NCI-H69 (cell line): ENCODE results near the gene IFT52.
A peak's percentile ranks its signal among the peaks of the same experiment; 100 is the strongest.
"Not testable (repeated sequence)": the region's sequence is repeated elsewhere in the genome, so short reads cannot be mapped to it uniquely, and the experiment has no call there.

ENCODE experiments used
- DNase-seq: peaks from one replicate; lab custom pipeline; 2025; lab: John Stamatoyannopoulos, UW

Gene IFT52

GRCh38 chr20:43567477-43567876 lies 23.3 kb upstream of the IFT52 start:
- DNase-seq, result no peak

DNA sequence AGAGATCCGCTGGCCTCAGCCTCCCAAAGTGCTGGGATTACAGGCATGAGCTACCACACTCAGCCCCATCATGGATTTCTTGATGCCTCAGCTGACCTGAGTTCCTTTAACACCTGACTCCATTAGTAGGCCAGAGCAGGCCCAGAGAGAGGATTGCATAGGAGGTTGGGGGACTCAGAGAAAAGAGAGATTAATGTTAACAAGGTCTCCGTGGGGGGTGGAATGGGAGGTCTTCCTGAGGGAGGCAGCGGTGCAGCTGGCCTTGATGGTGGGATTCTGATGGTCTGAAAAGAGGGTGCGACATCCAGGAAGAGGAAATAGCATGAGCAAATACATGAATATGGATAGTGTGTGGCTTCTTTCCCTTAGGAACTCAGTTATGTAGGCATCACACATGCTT lies 22.0 kb upstream of the IFT52 start:
- no peak for DNase-seq

- DNase-seq, result no peak
These were observed 21.5 kb upstream of the IFT52 start for GRCh38 chr20:43569282-43569681.

GRCh38 chr20:43570496-43570895 lies 20.2 kb upstream of the IFT52 start:
- DNase-seq, result no peak

- no peak for DNase-seq
These were observed 19.4 kb upstream of the IFT52 start for GRCh38 chr20:43571310-43571709.

DNA sequence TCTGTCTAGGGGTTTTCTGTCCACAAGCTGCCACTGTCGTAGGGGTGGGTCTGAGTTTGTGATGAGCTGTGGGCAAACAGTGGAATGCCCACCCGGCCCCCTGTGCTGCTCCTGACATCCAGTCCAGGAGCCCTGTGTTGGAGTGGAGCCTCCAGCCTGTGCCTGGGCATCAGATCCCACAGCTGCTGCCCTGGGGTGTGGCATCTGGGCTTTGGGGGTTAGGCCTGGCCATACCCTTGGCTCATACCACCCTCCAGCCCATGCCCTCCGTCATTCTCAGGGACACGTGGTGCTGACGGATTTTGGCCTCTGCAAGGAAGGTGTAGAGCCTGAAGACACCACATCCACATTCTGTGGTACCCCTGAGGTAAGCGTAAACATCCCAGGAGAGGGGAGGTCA lies 19.0 kb upstream of the IFT52 start:
- DNase-seq, result no peak

GRCh38 chr20:43572891-43573290 lies 17.8 kb upstream of the IFT52 start:
- no peak for DNase-seq

DNA sequence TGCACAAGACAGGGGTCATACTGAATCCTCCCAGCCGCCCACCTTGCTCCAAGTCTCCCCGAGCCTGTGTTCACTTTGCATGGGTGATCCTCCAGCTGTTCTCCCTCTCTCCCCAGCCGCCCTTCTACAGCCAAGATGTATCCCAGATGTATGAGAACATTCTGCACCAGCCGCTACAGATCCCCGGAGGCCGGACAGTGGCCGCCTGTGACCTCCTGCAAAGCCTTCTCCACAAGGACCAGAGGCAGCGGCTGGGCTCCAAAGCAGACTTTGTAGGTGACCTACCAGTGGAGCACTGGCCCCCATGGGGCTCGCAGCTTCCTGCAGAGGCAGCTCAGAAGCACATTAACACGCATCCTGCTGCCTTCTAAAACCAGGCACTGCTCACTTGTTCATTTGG lies 14.6 kb upstream of the IFT52 start:
- DNase-seq, result no peak

DNA sequence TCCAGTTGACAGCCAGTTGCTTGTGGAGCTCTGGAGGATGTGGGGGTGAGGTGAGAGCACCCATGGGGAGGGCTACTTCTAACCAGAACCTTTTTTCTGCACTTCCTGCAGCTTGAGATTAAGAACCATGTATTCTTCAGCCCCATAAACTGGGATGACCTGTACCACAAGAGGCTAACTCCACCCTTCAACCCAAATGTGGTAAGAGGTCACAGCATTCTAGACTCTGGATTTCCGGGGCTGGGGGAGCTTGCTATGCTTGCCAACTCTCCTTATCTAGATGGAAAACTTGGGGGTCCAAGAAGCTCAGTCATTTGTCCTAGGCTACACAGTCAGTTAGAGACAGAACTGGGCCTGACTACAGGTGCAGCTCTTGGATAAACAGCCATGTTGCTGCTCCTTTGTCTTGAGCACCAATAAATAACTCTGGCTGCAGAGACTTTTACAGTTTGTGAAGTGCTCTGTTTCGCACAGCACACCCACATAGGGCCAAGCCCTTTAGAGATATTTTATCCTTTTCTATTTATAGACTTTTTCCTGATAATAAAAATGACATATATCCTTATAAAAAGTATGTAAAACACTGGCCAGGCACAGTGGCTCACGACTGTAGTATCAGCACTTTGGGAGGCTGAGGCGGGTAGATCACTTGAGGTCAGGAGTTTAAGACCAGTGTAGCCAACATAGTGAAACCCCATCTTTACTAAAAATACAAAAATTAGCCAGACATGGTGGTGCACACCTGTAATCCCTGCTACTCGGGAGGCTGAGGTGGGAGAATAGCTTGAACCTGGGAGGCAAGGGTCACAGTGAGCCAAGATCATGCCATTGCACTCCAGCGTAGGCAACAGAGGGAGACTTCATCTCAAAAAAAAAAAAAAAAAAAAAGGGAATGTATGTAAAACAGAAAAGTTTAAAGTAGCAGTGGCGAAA lies 10.6 kb upstream of the IFT52 start:
- no peak for DNase-seq

GRCh38 chr20:43583133-43583864 lies 7.4 kb upstream of the IFT52 start:
- no peak for DNase-seq

DNA sequence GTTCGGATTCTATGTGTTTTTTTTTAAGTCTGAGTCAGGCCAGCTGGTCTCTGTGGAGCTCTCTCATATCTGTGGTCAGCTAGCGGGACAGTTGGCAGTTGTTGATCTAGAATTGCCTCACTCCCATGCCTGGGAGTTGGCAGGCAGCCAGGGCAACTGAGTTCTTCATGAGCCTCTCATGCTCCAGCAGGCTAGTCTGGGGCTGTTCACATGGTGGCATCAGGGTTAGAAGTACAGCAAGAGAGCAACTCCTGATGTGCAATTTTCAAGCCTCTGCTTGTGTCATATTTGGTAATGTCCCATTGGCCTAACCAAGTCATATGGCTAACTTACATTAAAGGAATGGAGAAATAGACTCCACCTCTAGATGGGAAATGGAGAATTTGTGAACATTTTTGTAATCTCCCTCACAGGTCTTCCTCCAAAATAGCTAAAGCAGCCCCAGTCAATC lies 6.7 kb upstream of the IFT52 start:
- no peak for DNase-seq

GRCh38 chr20:43584448-43585136 lies 6.1 kb upstream of the IFT52 start:
- DNase-seq, result no peak

- no peak for DNase-seq
These were observed 4.1 kb upstream of the IFT52 start for GRCh38 chr20:43586641-43587040.

DNA sequence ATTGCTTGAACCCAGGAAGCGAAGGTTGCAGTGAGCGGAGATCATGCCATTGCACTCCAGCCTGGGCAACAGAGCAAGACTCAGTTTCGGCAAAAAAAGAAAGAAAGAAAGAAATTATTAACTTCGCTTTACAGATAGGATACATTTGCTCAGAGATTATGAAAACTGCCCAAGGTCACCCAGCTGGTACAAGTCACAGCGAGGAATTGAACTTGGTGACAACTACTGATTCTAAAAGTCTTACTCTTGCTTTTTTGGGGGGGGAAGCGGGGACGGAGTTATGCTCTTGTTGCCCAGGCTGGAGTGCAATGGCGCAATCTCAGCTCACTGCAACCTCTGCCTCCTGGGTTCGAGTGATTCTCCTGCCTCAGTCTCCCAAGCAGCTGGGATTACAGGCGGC lies 2.2 kb upstream of the IFT52 start:
- not testable (repeated sequence) for DNase-seq

DNA sequence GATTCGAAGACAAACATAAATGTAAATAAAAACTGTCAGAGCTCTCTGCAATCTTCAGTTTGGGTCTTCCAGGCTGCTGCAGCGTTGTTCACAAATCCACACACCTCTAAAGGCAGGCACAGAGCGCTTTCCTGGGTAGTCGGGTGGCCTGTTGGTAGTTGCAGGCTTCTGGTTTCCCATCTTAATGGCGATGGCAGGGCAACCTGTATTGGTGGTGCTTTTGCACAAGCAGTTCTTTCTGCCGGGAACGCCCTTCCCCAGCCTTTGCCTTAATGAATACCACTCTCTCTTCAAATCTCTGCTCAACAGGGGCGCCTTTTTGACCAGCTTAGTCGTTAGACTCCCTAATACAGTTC lies 723 bp upstream of the IFT52 start:
- DNase-seq, result peak; percentile 65

GRCh38 chr20:43601960-43602359 lies 11.2 kb downstream of the IFT52 start:
- DNase-seq, result not testable (repeated sequence)

- no peak for DNase-seq
These were observed 12.4 kb downstream of the IFT52 start for GRCh38 chr20:43603124-43603523.

GRCh38 chr20:43605715-43606114 lies 15.0 kb downstream of the IFT52 start:
- no peak for DNase-seq

GRCh38 chr20:43607278-43607677 lies 16.5 kb downstream of the IFT52 start:
- not testable (repeated sequence) for DNase-seq

DNA sequence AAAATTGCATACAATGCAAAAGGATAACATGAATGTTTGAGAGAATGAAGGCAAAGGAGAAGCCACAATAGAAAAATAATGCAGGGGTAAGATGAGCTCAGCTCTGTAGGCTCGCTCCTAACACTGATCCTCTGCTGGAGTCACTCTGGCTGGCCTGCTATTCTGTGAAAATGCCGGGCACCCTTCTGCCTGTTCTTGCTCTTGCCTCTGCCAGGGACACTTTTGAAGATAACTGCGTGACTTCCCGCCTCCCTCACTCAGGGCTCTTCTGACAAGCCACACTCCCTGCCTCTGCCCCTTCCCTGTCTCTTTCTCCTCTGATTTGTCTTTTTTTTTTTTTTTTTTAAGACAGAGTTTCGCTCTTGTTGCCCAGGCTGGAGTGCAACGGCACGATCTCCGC lies 40.9 kb downstream of the IFT52 start:
- DNase-seq, result no peak

- DNase-seq, result no peak
These were observed 45.7 kb downstream of the IFT52 start for GRCh38 chr20:43636429-43636828.

DNA sequence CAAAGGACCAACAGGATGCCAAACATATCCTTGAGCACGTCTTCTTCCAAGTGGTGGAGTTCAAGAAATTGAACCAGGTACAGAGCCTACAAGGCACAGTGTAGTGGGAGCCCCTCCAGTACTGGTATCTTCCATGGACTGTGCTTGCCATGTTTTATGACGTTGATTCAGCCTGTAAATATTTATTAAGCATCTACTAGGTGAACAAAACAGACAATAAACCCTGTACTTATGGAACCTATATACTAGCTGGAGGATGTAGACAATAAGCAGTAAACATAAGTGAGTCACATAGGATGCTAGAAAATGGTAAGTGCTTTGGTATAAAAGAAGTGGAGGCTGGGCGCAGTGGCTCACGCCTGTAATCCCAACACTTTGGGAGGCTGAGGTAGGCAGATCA lies 51.8 kb downstream of the IFT52 start:
- no peak for DNase-seq
